A549 (cell line): ENCODE data around the gene ARHGAP40.
"Not testable (repeated sequence)": the region's sequence is repeated elsewhere in the genome, so short reads cannot be mapped to it uniquely, and the experiment has no call there.

Experiments used
- HOXB13 ChIP-seq: fragments of 250-450 bp; sonication (Bioruptor Pico); IDR thresholded peaks from 2 replicates; pipeline ENCODE4 v1.5.0; 2020; ENCODE audit warnings: low read depth, mild to moderate bottlenecking, moderate library complexity
- MYC ChIP-seq: IDR thresholded peaks from 2 replicates; pipeline ENCODE4 v1.6.1; 2012; ENCODE audit warnings: mild to moderate bottlenecking, inconsistent platforms, low read length, improper control_type of control experiment, borderline replicate concordance
- POLR2A ChIP-seq: IDR thresholded peaks from 2 replicates; pipeline ENCODE4 v1.6.1; 2012; ENCODE audit warnings: mild to moderate bottlenecking, low read length
- TF ChIP-seq, protein P1 (sequence below): IDR thresholded peaks from 2 replicates; pipeline ENCODE4 v1.6.1; 2012
- TF ChIP-seq, protein P2 (sequence below): fragments of >200 bp; sonication (Bioruptor Twin); formaldehyde crosslinking; IDR thresholded peaks from 3 replicates; pipeline ENCODE4 v1.5.1; 2016
- TF ChIP-seq, protein P3 (sequence below): fragments of 200-600 bp; sonication (generic); IDR thresholded peaks from 2 replicates; pipeline ENCODE4 v1.6.1; 2016; ENCODE audit warnings: antibody characterized with exemption, mild to moderate bottlenecking, moderate library complexity

DNA sequence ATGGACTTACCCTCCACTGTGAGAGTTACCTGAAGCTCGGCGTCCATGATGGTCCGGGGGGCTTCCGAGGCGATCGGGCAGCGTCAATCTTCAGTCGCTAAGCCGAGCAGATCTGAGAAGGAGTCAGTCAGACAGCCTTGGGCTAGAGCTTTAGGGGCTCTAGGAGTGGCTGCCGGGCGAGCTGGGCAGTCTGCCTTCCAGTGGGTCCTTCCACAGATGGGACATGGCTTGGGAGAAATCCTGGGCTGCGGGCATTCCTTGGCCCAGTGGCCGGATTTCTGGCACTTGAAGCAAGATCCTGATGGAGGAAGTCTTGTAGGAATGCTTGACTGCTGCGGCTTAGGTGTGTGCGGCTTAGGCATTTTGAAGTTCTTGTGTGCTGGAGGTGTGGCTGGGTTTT is 5.7 kb upstream of the ARHGAP40 start:
- TF ChIP-seq HOXB13 (CRISPR knock-in tag); MYC; POLR2A: not testable (repeated sequence)
- TF ChIP-seq, protein P1, sequence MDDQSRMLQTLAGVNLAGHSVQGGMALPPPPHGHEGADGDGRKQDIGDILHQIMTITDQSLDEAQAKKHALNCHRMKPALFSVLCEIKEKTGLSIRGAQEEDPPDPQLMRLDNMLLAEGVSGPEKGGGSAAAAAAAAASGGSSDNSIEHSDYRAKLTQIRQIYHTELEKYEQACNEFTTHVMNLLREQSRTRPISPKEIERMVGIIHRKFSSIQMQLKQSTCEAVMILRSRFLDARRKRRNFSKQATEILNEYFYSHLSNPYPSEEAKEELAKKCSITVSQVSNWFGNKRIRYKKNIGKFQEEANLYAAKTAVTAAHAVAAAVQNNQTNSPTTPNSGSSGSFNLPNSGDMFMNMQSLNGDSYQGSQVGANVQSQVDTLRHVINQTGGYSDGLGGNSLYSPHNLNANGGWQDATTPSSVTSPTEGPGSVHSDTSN: not testable (repeated sequence)
- TF ChIP-seq, protein P2, sequence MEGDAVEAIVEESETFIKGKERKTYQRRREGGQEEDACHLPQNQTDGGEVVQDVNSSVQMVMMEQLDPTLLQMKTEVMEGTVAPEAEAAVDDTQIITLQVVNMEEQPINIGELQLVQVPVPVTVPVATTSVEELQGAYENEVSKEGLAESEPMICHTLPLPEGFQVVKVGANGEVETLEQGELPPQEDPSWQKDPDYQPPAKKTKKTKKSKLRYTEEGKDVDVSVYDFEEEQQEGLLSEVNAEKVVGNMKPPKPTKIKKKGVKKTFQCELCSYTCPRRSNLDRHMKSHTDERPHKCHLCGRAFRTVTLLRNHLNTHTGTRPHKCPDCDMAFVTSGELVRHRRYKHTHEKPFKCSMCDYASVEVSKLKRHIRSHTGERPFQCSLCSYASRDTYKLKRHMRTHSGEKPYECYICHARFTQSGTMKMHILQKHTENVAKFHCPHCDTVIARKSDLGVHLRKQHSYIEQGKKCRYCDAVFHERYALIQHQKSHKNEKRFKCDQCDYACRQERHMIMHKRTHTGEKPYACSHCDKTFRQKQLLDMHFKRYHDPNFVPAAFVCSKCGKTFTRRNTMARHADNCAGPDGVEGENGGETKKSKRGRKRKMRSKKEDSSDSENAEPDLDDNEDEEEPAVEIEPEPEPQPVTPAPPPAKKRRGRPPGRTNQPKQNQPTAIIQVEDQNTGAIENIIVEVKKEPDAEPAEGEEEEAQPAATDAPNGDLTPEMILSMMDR: not testable (repeated sequence)
- TF ChIP-seq, protein P3, sequence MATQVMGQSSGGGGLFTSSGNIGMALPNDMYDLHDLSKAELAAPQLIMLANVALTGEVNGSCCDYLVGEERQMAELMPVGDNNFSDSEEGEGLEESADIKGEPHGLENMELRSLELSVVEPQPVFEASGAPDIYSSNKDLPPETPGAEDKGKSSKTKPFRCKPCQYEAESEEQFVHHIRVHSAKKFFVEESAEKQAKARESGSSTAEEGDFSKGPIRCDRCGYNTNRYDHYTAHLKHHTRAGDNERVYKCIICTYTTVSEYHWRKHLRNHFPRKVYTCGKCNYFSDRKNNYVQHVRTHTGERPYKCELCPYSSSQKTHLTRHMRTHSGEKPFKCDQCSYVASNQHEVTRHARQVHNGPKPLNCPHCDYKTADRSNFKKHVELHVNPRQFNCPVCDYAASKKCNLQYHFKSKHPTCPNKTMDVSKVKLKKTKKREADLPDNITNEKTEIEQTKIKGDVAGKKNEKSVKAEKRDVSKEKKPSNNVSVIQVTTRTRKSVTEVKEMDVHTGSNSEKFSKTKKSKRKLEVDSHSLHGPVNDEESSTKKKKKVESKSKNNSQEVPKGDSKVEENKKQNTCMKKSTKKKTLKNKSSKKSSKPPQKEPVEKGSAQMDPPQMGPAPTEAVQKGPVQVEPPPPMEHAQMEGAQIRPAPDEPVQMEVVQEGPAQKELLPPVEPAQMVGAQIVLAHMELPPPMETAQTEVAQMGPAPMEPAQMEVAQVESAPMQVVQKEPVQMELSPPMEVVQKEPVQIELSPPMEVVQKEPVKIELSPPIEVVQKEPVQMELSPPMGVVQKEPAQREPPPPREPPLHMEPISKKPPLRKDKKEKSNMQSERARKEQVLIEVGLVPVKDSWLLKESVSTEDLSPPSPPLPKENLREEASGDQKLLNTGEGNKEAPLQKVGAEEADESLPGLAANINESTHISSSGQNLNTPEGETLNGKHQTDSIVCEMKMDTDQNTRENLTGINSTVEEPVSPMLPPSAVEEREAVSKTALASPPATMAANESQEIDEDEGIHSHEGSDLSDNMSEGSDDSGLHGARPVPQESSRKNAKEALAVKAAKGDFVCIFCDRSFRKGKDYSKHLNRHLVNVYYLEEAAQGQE: not testable (repeated sequence)
